ENCODE measurements around the gene GJC1.
A peak's percentile ranks its signal among the peaks of the same experiment; 100 is the strongest.

Gene GJC1

DNA sequence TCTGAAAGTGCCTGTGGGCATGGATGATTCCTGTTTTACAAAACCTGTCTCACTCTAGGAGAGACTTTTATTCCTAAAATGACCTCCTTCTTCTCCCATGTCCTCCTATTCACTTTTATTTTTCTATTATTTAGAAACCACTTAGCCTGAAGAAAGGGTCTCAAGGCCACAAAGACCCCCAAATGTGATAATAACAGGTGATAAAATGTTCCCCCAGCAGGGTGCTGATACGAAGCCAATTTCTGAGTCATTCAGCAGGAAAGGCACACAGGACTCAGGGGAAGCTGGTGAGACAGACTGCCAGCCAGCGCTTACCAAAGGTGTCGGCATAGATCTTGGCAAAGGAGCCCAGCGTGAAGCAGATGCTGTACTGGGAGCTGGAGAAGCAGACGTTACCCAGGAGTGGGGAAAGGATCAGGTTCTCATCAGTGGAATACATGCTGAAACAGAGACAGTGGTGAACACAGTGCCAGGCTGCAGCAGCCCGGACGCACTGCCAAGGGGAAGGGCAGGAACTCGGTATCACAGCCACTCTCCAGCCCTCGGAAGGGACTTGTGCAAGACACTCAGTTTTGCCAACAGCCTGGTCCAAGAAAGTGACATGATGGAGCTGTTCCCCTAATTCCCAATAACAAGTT is 42.2 kb upstream of the GJC1 start:
- peaks cover 53% of the 10 kb centered on the region for H3K36me3 Mint-ChIP-seq (ENCODE audit: low read depth)

DNA sequence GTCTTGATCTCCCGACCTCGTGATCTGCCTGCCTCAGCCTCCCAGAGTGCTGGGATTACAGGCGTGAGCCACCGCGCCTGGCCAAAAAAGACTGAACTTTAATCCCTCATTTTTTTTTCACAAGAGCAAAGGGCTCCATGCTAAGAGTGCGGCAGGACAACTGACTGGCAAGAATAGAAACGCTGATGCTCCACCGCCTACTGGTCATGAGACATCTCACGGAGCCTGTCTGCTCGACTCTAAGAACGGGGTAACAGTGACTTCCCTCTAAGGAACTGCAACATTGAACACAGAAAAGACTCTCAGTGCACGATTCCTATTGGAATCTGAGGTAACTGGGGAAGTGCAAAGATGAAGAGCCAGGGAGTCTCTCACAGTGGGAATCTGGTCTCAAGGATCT is 41.5 kb upstream of the GJC1 start:
- H3K36me3 Mint-ChIP-seq (ENCODE audit: low read depth), result peaks cover 48% of the 10 kb centered on the region

More for the DNA sequence above, 42.2 kb upstream of the GJC1 start:
- Mint-ChIP-seq H3K9me3 (no peaks in the 10 kb centered on the region), H3K27ac (no peak overlapping the region), H3K27me3 (ENCODE audit: low read depth, poor library complexity) (no peaks in the 10 kb centered on the region), H3K4me3 (no peak overlapping the region), H3K4me1 (no peaks in the 10 kb centered on the region)
- no peak for DNase-seq
- TF ChIP-seq, protein P1, sequence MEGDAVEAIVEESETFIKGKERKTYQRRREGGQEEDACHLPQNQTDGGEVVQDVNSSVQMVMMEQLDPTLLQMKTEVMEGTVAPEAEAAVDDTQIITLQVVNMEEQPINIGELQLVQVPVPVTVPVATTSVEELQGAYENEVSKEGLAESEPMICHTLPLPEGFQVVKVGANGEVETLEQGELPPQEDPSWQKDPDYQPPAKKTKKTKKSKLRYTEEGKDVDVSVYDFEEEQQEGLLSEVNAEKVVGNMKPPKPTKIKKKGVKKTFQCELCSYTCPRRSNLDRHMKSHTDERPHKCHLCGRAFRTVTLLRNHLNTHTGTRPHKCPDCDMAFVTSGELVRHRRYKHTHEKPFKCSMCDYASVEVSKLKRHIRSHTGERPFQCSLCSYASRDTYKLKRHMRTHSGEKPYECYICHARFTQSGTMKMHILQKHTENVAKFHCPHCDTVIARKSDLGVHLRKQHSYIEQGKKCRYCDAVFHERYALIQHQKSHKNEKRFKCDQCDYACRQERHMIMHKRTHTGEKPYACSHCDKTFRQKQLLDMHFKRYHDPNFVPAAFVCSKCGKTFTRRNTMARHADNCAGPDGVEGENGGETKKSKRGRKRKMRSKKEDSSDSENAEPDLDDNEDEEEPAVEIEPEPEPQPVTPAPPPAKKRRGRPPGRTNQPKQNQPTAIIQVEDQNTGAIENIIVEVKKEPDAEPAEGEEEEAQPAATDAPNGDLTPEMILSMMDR (IDR thresholded peaks at IDR 0.05), result no peak

DNA sequence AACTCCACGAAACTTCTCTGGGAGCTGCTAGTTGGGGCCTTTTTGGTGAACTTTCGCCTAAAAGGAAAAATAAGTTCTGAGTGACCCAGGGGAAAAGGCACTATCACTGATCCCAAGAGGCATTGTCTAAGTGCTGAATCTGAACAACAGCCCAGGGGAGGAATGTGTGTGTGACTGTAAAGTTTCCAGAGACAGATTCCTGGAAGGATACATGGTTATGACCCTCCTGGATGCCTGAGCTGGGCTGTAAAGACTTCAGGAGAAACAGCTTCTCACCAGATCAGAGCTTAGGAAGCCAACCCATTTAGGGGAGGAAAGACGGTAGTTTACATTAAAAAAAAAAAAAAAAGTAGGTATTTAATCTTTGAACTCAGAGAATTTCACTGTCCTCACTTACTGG is 37.8 kb upstream of the GJC1 start:
- DNase-seq, result no peak
- H3K27me3 Mint-ChIP-seq (ENCODE audit: low read depth, poor library complexity), result no peaks in the 10 kb centered on the region
- no peaks in the 10 kb centered on the region for H3K4me1 Mint-ChIP-seq
- TF ChIP-seq, protein P1 (IDR thresholded peaks at IDR 0.05), result no peak
- no peak overlapping the region for H3K4me3 Mint-ChIP-seq
- H3K36me3 Mint-ChIP-seq (ENCODE audit: low read depth), result peaks cover 58% of the 10 kb centered on the region
- peak overlapping the region; percentile 71 for H3K27ac Mint-ChIP-seq
- H3K9me3 Mint-ChIP-seq, result no peaks in the 10 kb centered on the region

More for the DNA sequence above, 41.5 kb upstream of the GJC1 start:
- no peaks in the 10 kb centered on the region for H3K27me3 Mint-ChIP-seq (ENCODE audit: low read depth, poor library complexity)
- TF ChIP-seq, protein P1 (IDR thresholded peaks at IDR 0.05), result no peak
- DNase-seq, result no peak
- H3K27ac Mint-ChIP-seq, result no peak overlapping the region
- no peak overlapping the region for H3K4me3 Mint-ChIP-seq
- no peaks in the 10 kb centered on the region for H3K4me1 Mint-ChIP-seq
- no peaks in the 10 kb centered on the region for H3K9me3 Mint-ChIP-seq

DNA sequence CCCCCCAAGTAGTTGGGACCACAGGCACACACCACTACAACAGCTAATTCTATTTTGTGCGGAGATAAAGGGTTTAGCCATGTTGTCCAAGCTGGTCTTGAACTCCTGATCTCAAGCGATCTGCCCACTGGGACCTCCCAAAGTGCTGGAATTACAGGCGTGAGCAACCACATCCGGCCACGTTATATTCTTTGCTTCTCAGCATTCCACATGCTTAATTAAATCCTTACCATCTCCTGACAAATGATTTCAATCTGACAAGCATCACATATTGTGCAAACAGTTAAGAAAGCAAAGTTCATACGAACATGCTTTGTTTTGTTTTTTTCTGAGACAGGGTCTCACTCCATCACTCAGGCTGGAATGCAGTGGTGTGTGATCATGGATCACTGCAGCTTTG is 35.8 kb upstream of the GJC1 start:
- H3K9me3 Mint-ChIP-seq, result no peaks in the 10 kb centered on the region
- H3K4me1 Mint-ChIP-seq, result no peaks in the 10 kb centered on the region
- H3K4me3 Mint-ChIP-seq, result no peak overlapping the region
- TF ChIP-seq, protein P1 (IDR thresholded peaks at IDR 0.05), result no peak
- peaks cover 56% of the 10 kb centered on the region for H3K36me3 Mint-ChIP-seq (ENCODE audit: low read depth)
- H3K27ac Mint-ChIP-seq, result no peak overlapping the region
- H3K27me3 Mint-ChIP-seq (ENCODE audit: low read depth, poor library complexity), result no peaks in the 10 kb centered on the region
- no peak for DNase-seq

DNA sequence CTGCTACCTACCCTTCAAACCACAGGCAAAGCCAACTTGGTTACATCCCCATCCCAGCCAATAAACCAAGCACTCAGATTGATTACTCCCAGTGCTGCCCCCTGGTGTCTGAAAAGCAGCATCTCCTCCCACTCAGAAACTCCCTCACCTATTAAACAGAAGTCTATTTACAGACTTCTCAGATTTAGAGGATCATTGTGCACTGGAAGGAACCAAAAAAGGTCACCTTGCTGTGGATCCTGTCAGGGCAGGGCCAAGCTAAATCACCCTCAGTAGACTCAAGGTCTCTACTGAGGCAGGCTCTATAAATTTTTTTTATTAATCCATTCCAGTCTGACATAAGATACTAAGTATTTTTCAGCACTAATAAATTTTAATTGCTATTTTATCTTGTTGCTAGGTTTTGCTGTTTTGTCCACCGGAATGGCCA is 35.2 kb upstream of the GJC1 start:
- H3K27me3 Mint-ChIP-seq (ENCODE audit: low read depth, poor library complexity), result no peaks in the 10 kb centered on the region
- H3K9me3 Mint-ChIP-seq, result no peaks in the 10 kb centered on the region
- peaks cover 60% of the 10 kb centered on the region for H3K36me3 Mint-ChIP-seq (ENCODE audit: low read depth)
- DNase-seq, result peak; percentile 74
- TF ChIP-seq, protein P1 (IDR thresholded peaks at IDR 0.05), result peak; percentile 88
- no peak overlapping the region for H3K4me3 Mint-ChIP-seq
- H3K27ac Mint-ChIP-seq, result no peak overlapping the region
- no peaks in the 10 kb centered on the region for H3K4me1 Mint-ChIP-seq

DNA sequence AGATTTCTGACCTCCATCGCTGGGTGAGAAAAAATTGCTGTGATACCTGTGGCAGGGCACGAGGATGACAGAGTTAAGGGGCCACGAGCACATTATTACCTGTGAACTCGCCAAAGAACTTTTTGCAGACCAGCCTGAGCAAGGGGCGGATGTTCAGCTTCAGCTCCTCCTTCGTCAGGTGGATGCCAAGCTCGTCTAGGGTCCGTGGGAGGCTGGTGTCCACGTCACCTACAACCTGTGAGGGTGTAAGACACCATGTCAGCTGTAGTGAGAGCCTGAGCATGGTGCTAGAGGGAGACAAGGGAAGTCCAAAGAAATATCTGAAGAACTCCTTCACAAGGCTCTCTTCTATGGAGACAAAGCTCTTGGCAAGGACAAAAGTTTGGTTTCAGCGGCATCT is 34.7 kb upstream of the GJC1 start:
- Mint-ChIP-seq H3K27me3 (ENCODE audit: low read depth, poor library complexity) (peaks cover 2% of the 10 kb centered on the region), H3K36me3 (ENCODE audit: low read depth) (peaks cover 62% of the 10 kb centered on the region), H3K9me3 (no peaks in the 10 kb centered on the region), H3K27ac (no peak overlapping the region), H3K4me3 (no peak overlapping the region), H3K4me1 (no peaks in the 10 kb centered on the region)
- TF ChIP-seq, protein P1 (IDR thresholded peaks at IDR 0.05), result no peak
- no peak for DNase-seq

Measured in nephron progenitor cell (in vitro differentiated cells).